Aorta (tissue), 5 donors: ENCODE results near the gene OR6P1. TPM values are rescaled to one million over a fixed set of nuclear protein-coding genes. Genes with fewer than 3 reads are reported as not detected.

Experiments used
- ATAC-seq: fragments of 200-7000 bp; cut with Tn5 transposase; one replicate; pipeline ENCODE4 v1.9.1; 2022; ENCODE audit warnings: moderate library complexity; ENCODE audit not compliant: low FRiP score
- DNase-seq, 2 donors: peaks; one replicate each; pipeline ENCODE4 v3.0.0-alpha.2; 2020
- H3K27ac ChIP-seq, 2 donors: one replicate each; pipeline ENCODE4 v1.5.1; 2013; ENCODE audit warnings: low read length in 2 of 2, mild to moderate bottlenecking in 2 of 2, moderate library complexity in 2 of 2, control low read depth in 1 of 2, inconsistent platforms in 1 of 2, low read depth in 1 of 2
- H3K27me3 ChIP-seq, 2 donors: one replicate each; pipeline ENCODE4 v1.6.1; 2013; ENCODE audit warnings: control low read depth in 1 of 2, low read length in 1 of 2, mild to moderate bottlenecking in 1 of 2, moderate library complexity in 1 of 2; ENCODE audit not compliant: insufficient read depth in 2 of 2, control insufficient read depth in 1 of 2
- H3K36me3 ChIP-seq, 2 donors: one replicate each; pipeline ENCODE4 v1.6.1; 2013; ENCODE audit warnings: control low read depth in 1 of 2, low read length in 1 of 2, mild to moderate bottlenecking in 1 of 2; ENCODE audit not compliant: insufficient read depth in 2 of 2, control insufficient read depth in 1 of 2
- H3K4me1 ChIP-seq, 2 donors: one replicate each; pipeline ENCODE4 v1.6.1; 2013; ENCODE audit warnings: low read length in 2 of 2, control low read depth in 1 of 2, mild to moderate bottlenecking in 1 of 2, moderate library complexity in 1 of 2; ENCODE audit not compliant: insufficient read depth in 2 of 2, control insufficient read depth in 1 of 2
- H3K4me3 ChIP-seq, 2 donors: one replicate each; pipeline ENCODE4 v1.5.1; 2013; ENCODE audit warnings: low read length in 2 of 2, control low read depth in 1 of 2, mild to moderate bottlenecking in 1 of 2
- H3K9me3 ChIP-seq: one replicate; pipeline ENCODE4 v1.6.1; 2013; ENCODE audit warnings: mild to moderate bottlenecking, low read length; ENCODE audit not compliant: control insufficient read depth
- WGBS, 2 donors: extraction: QIAGEN DNeasy Blood & Tissue Kit; methylation state at CpG; one replicate each; pipeline ENCODE4 v1.1.7; 2013; 5-methylcytosine and 5-hydroxymethylcytosine counted together
- intact Hi-C, 2 donors: fragments of 100-400 bp; cut with DNase I; formaldehyde crosslinking; loops; one replicate each; pipeline versions ENCODE4 v1.14.2 to v1.15.0; 2022
- polyA plus RNA-seq, 2 donors: library from polyadenylated mRNA; stranded (reverse); fragments of 200-250 nt; gene quantifications; one replicate each; pipeline ENCODE4 v1.2.3, GENCODE V29; 2013
- total RNA-seq, 2 donors: library from RNA; stranded (reverse); fragmentation: NEBNext Ultra II Directional; extraction: Animal tissue kit (Norgen Biotek cat#: 25700); gene quantifications; one replicate each; pipeline ENCODE4 v1.2.1, GENCODE V29; 2021
- donor health status: healthy with polysubstance abuse.
- donor health status: Bipolar disorder and iron deficiency.
- donor health status: DM: no; HTN: no; CAD: no.
- donor health status: DM: no; HTN: no; CAD: no.
- donor health status: DM: yes; HTN: yes; CAD: no.

Gene OR6P1
- total and polyA plus RNA-seq, 4 donors = 0.13 TPM; not detected in 3

DNA sequence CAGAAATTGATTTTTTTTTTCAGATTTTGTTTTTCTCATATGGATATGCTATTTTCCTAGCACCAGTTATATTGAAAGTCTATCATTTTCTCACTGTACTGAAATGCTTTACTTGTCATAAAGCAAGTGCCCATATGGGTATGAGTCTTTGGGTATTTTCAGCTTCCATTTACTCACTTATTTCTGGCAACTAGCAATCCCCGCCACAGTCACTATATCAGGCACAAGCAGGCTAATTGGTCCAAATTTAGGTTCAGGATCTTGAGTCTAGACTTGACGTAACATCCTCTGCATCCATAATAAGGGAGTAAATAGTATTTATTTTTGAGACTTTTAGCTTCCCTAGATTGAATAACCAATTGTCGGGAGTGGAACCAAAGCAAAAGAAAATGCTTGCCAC, 7.2 kb upstream of the OR6P1 start:
- 78% methylated on average over 3 of the region's 3 CpGs for WGBS, 2 donors
- Histone ChIP-seq H3K27ac (no peak overlapping the region), H3K36me3 (no peaks in the 10 kb centered on the region), H3K4me1 (no peaks in the 10 kb centered on the region), H3K9me3 (peaks cover 1% of the 10 kb centered on the region), H3K4me3 (no peak overlapping the region), H3K27me3 (no peaks in the 10 kb centered on the region)
- intact Hi-C loops = no loop called here
- ATAC-seq (no peak), DNase-seq (no peak)

DNA sequence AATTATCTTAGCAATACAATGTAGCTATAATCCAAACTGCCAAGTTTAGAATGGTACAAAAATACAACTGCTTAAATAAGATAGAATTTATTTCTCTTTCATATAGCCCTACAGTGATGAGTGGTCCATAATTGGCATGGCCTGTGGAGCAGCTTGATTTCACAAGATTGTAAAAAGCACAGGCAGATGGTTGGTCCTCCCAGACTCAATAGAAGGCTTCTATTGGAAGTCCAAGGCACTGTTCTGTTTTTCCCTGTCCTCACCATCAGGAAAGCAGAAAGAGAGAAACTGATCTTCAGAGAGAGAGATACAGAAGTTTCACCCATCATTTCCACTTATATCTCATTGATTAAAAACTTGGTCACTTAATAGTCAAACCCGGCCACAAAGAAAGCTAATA, 1.8 kb upstream of the OR6P1 start:
- no peak overlapping the region for H3K4me3 ChIP-seq
- whole genome bisulfite sequencing, 2 donors = 81 to 87% methylated on average over 1 of the region's 1 CpG
- H3K4me1 ChIP-seq = no peaks in the 10 kb centered on the region
- H3K27me3 ChIP-seq = no peaks in the 10 kb centered on the region
- no peak for ATAC-seq
- DNase-seq = no peak
- H3K36me3 ChIP-seq = no peaks in the 10 kb centered on the region
- H3K27ac ChIP-seq = no peak overlapping the region
- intact Hi-C loops = no loop called here
- no peaks in the 10 kb centered on the region for H3K9me3 ChIP-seq

DNA sequence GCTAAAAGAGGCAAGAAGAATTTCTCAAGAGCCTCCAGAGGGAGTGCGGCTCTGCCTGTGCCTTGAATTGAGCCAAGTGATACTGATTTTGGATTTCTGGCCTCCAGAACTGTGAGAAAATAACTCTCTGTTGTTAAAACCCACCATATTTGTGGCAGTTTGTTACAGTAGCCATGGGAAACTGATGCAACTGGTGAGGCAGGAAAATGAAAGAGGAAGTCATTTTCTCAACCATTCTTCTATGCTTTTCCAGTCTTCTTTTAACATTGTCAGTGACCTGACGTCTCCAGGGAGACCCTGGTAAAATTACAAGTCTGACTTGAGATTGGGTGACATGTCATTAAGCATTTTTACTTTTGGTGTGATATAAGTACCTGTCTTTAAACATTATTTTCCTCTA, 5.8 kb downstream of the OR6P1 start:
- no peaks in the 10 kb centered on the region for H3K4me1 ChIP-seq
- H3K4me3 ChIP-seq = no peak overlapping the region
- no peak for ATAC-seq
- 44 to 46% methylated on average over 2 of the region's 2 CpGs for WGBS, 2 donors
- no peak overlapping the region for H3K27ac ChIP-seq
- no peaks in the 10 kb centered on the region for H3K9me3 ChIP-seq
- intact Hi-C loops = no loop called here
- DNase-seq = no peak
- H3K27me3 ChIP-seq = no peaks in the 10 kb centered on the region
- no peaks in the 10 kb centered on the region for H3K36me3 ChIP-seq

DNA sequence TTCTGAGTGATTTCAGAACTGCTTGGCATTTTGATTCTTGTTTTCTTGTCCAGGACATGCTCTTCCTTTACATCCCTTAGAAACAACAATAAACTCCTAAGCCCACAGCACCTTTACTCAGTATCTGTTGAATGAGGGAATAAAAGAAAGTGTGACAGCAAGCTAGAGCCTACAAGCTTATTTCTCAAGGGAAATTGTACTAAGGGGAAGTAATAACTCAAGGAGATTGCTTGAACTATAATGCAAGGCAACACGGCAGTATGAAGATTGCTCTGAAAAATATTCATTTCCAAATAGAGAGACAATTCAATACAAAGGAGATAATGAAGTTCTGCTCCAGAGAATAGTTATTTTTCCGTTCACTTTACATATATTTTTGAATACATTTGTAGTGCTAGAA, 6.5 kb downstream of the OR6P1 start:
- Histone ChIP-seq H3K36me3 (no peaks in the 10 kb centered on the region), H3K4me3 (no peak overlapping the region), H3K4me1 (no peaks in the 10 kb centered on the region), H3K9me3 (no peaks in the 10 kb centered on the region), H3K27ac (no peak overlapping the region), H3K27me3 (no peaks in the 10 kb centered on the region)
- no peak for ATAC-seq
- intact Hi-C loops = no loop called here
- DNase-seq = no peak
- WGBS, 2 donors = 59 to 62% methylated on average over 2 of the region's 2 CpGs

DNA sequence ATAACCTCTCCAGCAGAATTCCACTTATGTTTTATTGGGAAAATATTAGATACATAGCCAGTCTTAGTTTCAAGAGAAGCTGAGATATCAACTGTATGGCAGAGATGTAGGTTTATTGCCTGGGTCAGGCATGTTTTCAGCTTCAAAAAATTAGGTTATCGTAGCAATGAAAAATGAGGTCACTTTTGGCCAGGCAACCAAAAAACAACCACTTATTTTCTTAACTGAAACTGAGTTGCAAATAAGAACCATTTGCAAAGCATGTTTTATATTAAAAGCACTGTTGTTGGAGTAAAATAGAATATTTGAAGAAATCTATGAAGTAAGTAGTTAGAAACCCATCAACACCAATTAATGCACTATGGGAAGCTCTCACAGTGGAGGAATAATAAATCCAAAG, 10.7 kb downstream of the OR6P1 start:
- intact Hi-C loops = no loop called here
- ATAC-seq = no peak
- Histone ChIP-seq H3K9me3 (no peaks in the 10 kb centered on the region), H3K4me3 (no peak overlapping the region), H3K27ac (no peak overlapping the region), H3K36me3 (no peaks in the 10 kb centered on the region), H3K4me1 (no peaks in the 10 kb centered on the region), H3K27me3 (no peaks in the 10 kb centered on the region)
- 0 to 16% methylated on average over 1 of the region's 1 CpG for WGBS, 2 donors
- no peak for DNase-seq

DNA sequence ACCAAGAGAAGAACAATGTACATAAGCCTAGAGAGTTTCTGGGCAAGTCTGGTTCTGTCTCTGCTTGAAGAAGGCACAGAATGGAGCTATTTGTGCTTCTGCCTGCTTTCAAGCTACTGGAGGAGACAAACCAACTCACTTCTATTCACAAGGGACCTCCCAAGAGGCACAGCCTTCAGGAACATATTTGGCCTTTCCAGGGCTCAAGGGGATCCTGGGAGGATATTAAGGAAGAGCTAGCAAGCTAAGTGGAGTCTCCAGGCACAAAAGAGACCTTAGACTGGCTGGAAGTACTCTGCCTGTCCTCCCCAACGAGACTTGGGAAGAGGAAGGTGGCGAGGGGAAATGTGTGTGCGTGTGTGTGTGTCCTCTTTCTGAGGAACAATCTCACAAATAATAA, 16.0 kb downstream of the OR6P1 start, which contains the start of gene OR6Y1:
TSS of gene OR6Y1 (minus strand) at position 54 of the 400 bp plus-strand sequence. CDS start 6,300 bp downstream, outside the sequence.
- ATAC-seq (no peak), DNase-seq (no peak)
- H3K4me3 ChIP-seq = no peak within 1 kb of the TSS
- intact Hi-C loops = no loop called here
- H3K36me3 ChIP-seq = no peaks in the 10 kb centered on the region
- no peaks in the 10 kb centered on the region for H3K4me1 ChIP-seq
- 88 to 93% methylated on average over 3 of the region's 3 CpGs for WGBS, 2 donors
- H3K9me3 ChIP-seq = peaks cover 3% of the 10 kb centered on the region
- no peak within 1 kb of the TSS for H3K27ac ChIP-seq
- H3K27me3 ChIP-seq = no peaks in the 10 kb centered on the region

DNA sequence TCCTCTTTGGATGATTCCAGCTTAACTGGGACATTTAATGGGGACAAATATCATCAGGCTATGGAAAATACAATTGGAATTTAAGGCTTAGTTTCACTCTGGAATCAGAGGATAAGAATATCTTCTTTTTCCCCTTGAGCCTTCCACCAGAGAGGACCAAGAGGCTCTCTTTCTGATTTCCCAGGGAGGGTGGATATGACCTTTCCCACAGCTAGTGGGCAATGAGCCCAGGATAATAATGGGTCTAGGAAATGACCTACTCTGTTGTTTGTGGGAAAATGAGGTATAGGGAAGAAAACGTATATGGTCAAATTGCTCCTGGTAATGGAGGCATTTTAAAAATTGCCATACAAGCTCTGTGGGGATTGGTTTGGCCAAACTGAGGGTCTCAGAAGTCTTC, 18.1 kb downstream of the OR6P1 start:
- intact Hi-C loops = no loop called here
- peaks cover 6% of the 10 kb centered on the region for H3K9me3 ChIP-seq
- H3K4me3 ChIP-seq = no peak overlapping the region
- no peak overlapping the region for H3K27ac ChIP-seq
- DNase-seq (no peak), ATAC-seq (no peak)
- no peaks in the 10 kb centered on the region for H3K36me3 ChIP-seq
- H3K4me1 ChIP-seq = no peaks in the 10 kb centered on the region
- no peaks in the 10 kb centered on the region for H3K27me3 ChIP-seq
- 24 to 26% methylated on average over 1 of the region's 1 CpG for WGBS, 2 donors

DNA sequence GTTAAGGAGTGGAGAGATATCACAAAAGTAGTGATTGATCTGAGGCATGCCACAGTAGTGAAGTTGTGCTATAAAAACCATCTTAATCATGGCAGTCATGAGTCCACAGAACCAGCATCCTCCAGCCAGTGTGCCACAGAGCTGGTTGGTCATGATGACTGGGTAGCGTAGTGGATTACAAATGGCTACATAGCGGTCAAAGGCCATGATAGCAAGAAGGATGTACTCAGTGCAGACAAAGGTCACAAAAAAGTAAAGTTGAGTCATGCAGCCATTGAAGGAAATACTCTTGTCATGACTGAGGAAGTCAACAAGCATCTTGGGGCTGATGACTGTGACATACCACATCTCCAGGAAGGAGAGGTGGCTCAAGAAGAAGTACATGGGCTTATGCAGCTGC, 22.8 kb downstream of the OR6P1 start:
- no peaks in the 10 kb centered on the region for H3K27me3 ChIP-seq
- H3K4me3 ChIP-seq = no peak overlapping the region
- H3K36me3 ChIP-seq = no peaks in the 10 kb centered on the region
- WGBS, 2 donors = 96% methylated on average over 2 of the region's 2 CpGs
- ATAC-seq (no peak), DNase-seq (no peak)
- no peaks in the 10 kb centered on the region for H3K4me1 ChIP-seq
- H3K9me3 ChIP-seq = peaks cover 3% of the 10 kb centered on the region
- intact Hi-C loops = no loop called here
- no peak overlapping the region for H3K27ac ChIP-seq

DNA sequence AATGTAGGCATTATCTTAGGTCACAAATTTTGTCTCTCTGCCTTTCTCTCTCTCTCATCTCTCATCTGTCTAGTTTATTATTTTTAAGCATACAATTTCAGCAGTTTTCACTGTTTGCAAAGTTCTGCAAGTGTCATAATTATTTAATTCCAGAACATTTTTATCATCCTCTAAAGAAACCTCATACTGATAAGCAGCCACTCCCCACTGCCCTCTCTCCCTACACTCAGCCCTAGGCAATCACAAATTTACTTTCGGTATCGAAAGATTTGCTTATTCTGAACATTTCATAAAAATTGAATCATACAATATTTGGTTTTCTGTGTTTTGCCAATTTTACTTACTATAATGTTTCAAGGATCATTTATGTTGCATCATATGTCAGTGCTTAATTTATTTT, 32.8 kb downstream of the OR6P1 start:
- DNase-seq (no peak), ATAC-seq (no peak)
- Histone ChIP-seq H3K36me3 (no peaks in the 10 kb centered on the region), H3K27ac (no peak overlapping the region), H3K9me3 (no peaks in the 10 kb centered on the region), H3K4me3 (no peak overlapping the region), H3K4me1 (no peaks in the 10 kb centered on the region), H3K27me3 (no peaks in the 10 kb centered on the region)
- intact Hi-C loops = no loop called here
- 91 to 94% methylated on average over 2 of the region's 2 CpGs for WGBS, 2 donors
